GM13977 (cell line): ENCODE measurements around the gene SLC30A9.

Experiments
- DNase-seq: peaks from one replicate; pipeline ENCODE4 v3.0.0; 2012; ENCODE audit warnings: low spot score
- CTCF ChIP-seq: IDR thresholded peaks from 2 replicates; pipeline ENCODE4 v1.5.1; 2012; ENCODE audit warnings: mild to moderate bottlenecking, control low read depth; ENCODE audit not compliant: insufficient read depth; ENCODE audit errors: extremely low read depth, missing control alignments
- in situ Hi-C: fragments of 300-500 bp; cut with MboI; formaldehyde crosslinking; loops from one replicate; pipeline ENCODE4 v1.12.0; 2022; ENCODE audit warnings: low sequenced_read_pairs, low pct_unique_long_range_greater_than_20kb, mixed read lengths, inconsistent platforms; ENCODE audit not compliant: unreplicated experiment

Gene SLC30A9

DNA sequence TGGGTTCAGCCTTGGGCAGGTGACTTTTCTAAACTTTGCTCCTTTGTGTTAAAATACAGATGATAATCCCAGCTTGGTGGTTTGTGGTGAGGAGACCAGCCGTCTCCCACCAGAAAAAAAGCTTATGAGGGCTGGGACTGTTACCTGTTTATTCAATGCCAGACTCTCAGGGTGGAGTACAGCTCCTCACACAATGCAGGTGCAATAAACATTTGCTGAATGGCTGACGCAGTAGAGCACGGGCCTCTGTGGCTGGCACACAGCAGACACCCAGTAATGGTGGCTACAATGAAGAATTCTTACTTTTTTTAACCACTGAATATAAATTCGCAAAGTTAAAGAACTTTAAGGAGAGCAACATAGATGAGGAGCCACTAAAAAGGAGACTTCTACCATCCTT, 131.9 kb downstream of the SLC30A9 start:
- DNase-seq: no peak
- in situ Hi-C loops: no loop called here
- no peak for TF ChIP-seq CTCF

DNA sequence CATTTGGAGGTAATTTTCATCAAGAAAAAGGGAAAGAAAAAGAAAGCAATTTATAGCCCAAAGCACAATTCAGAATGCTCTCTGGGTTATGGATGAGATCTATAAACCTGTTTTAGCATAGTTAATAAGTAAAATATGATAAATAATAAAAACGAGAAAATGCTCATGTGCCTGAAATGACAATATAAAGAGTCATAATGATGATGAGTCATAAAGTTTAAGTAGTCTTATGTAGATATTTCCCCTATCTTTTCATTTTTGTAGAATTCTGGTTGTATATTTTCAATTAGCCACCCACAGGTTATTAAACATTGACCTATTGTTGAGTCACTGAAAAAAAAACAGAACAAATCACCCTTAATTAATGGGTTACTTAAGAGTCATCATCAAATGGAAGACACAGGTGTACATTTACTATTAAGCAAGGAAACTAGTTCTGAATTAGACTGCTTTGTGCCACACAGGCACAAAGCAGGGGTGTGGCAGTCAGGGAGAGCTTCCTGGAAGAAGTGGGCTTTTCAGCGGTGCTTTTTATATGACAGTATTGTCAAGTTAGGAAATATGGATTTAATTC, 132.8 kb downstream of the SLC30A9 start:
- no peak for DNase-seq
- in situ Hi-C loops: no loop called here
- TF ChIP-seq CTCF: no peak

GRCh38 chr4:42132099-42132498, 141.8 kb downstream of the SLC30A9 start:
- DNase-seq: no peak
- no peak for TF ChIP-seq CTCF
- in situ Hi-C loops: no loop called here

DNA sequence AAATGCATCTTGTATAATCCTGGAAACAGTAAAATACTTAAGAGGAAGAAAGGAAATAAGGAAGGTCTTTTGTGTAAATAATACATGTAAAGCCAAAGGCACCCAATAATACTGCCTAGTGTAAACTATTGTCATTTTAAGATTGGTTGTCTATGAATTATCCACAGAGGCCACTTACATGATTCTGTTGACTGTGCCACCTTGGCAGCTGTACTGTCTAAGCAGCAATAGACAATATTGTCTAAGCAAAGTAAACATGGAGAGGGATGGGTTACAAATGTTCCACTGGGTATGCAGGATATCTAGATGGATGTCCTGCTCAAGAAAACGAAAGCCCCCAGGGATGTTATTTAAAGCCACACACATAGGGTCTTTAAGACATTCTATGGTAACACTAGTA, 142.7 kb downstream of the SLC30A9 start:
- DNase-seq: no peak
- no peak for TF ChIP-seq CTCF
- in situ Hi-C loops: no loop called here

GRCh38 chr4:42136371-42136770, 146.0 kb downstream of the SLC30A9 start:
- TF ChIP-seq CTCF: no peak
- in situ Hi-C loops: no loop called here

More at GRCh38 chr4:42136371-42136770, 146.0 kb downstream of the SLC30A9 start:
- no peak for DNase-seq
